Measurements from ENCODE around the gene C11orf16. TPM values are rescaled to one million over a fixed set of nuclear protein-coding genes. Genes with fewer than 3 reads are reported as not detected.
"Not testable (repeated sequence)": the region's sequence is repeated elsewhere in the genome, so short reads cannot be mapped to it uniquely, and the experiment has no call there.

C11orf16 gene
- polyA plus RNA-seq, 1 experiment, result not detected

GRCh38 chr11:8886322-8886721 lies 46.4 kb downstream of the C11orf16 start:
- CTCF ChIA-PET, result no interaction called here
- no peak for TF ChIP-seq CTCF (IDR thresholded peaks at IDR 0.05; ENCODE audit: insufficient read depth, low read depth, low read length)
- Histone ChIP-seq H3K36me3 (ENCODE audit: control insufficient read depth, insufficient read depth, low read length) (no peaks in the 10 kb centered on the region), H3K27me3 (ENCODE audit: control insufficient read depth, insufficient read depth, low read length) (no peaks in the 10 kb centered on the region), H3K4me3 (ENCODE audit: low read depth, low read length) (no peak overlapping the region)
- no peak for DNase-seq (ENCODE audit: low read depth)
- POLR2A ChIA-PET, result no interaction called here

GRCh38 chr11:8881585-8881984 lies 51.2 kb downstream of the C11orf16 start:
- H3K36me3 ChIP-seq (ENCODE audit: control insufficient read depth, insufficient read depth, low read length); H3K4me3 ChIP-seq (ENCODE audit: low read depth, low read length); H3K27me3 ChIP-seq (ENCODE audit: control insufficient read depth, insufficient read depth, low read length); CTCF ChIA-PET; DNase-seq (ENCODE audit: low read depth): not testable (repeated sequence)
- POLR2A ChIA-PET, result interaction anchor here (0.7 kb wide), 1 partner anchor 167 kb away, joined by 7 read pairs; no protein-coding TSS in a partner anchor

- CTCF ChIA-PET, result no interaction called here
- Histone ChIP-seq H3K36me3 (ENCODE audit: control insufficient read depth, insufficient read depth, low read length) (no peaks in the 10 kb centered on the region), H3K27me3 (ENCODE audit: control insufficient read depth, insufficient read depth, low read length) (no peaks in the 10 kb centered on the region), H3K4me3 (ENCODE audit: low read depth, low read length) (no peak overlapping the region)
- no peak for DNase-seq (ENCODE audit: low read depth)
- POLR2A ChIA-PET, result no interaction called here
- TF ChIP-seq CTCF (IDR thresholded peaks at IDR 0.05; ENCODE audit: insufficient read depth, low read depth, low read length), result no peak
These were observed 54.0 kb downstream of the C11orf16 start for GRCh38 chr11:8878771-8879170.

- Histone ChIP-seq H3K36me3 (ENCODE audit: control insufficient read depth, insufficient read depth, low read length) (no peaks in the 10 kb centered on the region), H3K27me3 (ENCODE audit: control insufficient read depth, insufficient read depth, low read length) (no peaks in the 10 kb centered on the region), H3K4me3 (ENCODE audit: low read depth, low read length) (no peak overlapping the region)
- ChIA-PET CTCF (interaction anchor here (0.7 to 1.3 kb wide), 4 partner anchors 10 to 63 kb away, joined by 3 to 4 read pairs (median 4); a partner anchor contains a TSS), POLR2A (no interaction called here)
- no peak for TF ChIP-seq CTCF (IDR thresholded peaks at IDR 0.05; ENCODE audit: insufficient read depth, low read depth, low read length)
- no peak for DNase-seq (ENCODE audit: low read depth)
These were observed 58.9 kb downstream of the C11orf16 start for GRCh38 chr11:8873741-8874405.

GRCh38 chr11:8871962-8872361 lies 60.8 kb downstream of the C11orf16 start:
- no peak for DNase-seq (ENCODE audit: low read depth)
- TF ChIP-seq CTCF (IDR thresholded peaks at IDR 0.05; ENCODE audit: insufficient read depth, low read depth, low read length), result no peak
- ChIA-PET POLR2A (interaction anchor here (0.6 kb wide), 1 partner anchor 750 kb away, joined by 3 read pairs; no protein-coding TSS in a partner anchor), CTCF (interaction anchor here (0.5 to 2.0 kb wide), 4 partner anchors 36 to 378 kb away, joined by 3 to 6 read pairs (median 3); no protein-coding TSS in a partner anchor)
- no peaks in the 10 kb centered on the region for H3K36me3 ChIP-seq (ENCODE audit: control insufficient read depth, insufficient read depth, low read length)
- no peaks in the 10 kb centered on the region for H3K27me3 ChIP-seq (ENCODE audit: control insufficient read depth, insufficient read depth, low read length)
- no peak overlapping the region for H3K4me3 ChIP-seq (ENCODE audit: low read depth, low read length)
